GM23338 (cell line): ENCODE measurements around the gene LPP.

Experiments used
- EZH2 ChIP-seq: fragments of 200-600 bp; sonication (generic); IDR thresholded peaks from one replicate; pipeline ENCODE4 v1.8.0; 2017; ENCODE audit warnings: antibody characterized with exemption, mild to moderate bottlenecking, low read depth; ENCODE audit not compliant: unreplicated experiment
- EZH2phosphoT487 ChIP-seq: fragments of 200-600 bp; sonication (generic); IDR thresholded peaks from one replicate; pipeline ENCODE4 v1.8.1; 2018; ENCODE audit warnings: antibody characterized with exemption; ENCODE audit not compliant: unreplicated experiment
- JUNB ChIP-seq: IDR thresholded peaks from one replicate; pipeline ENCODE4 v1.6.1; 2016; ENCODE audit warnings: antibody characterized with exemption; ENCODE audit not compliant: unreplicated experiment
- NANOG ChIP-seq: IDR thresholded peaks from 2 replicates; pipeline ENCODE4 v1.6.1; 2016; ENCODE audit warnings: antibody characterized with exemption, borderline replicate concordance
- POLR2AphosphoS5 ChIP-seq: IDR thresholded peaks from 2 replicates; pipeline ENCODE4 v1.6.1; 2016; ENCODE audit warnings: antibody characterized with exemption, low read depth
- REST ChIP-seq: IDR thresholded peaks from one replicate; pipeline ENCODE4 v1.6.1; 2018; ENCODE audit warnings: antibody characterized with exemption; ENCODE audit not compliant: unreplicated experiment
- STAT1 ChIP-seq: IDR thresholded peaks from one replicate; pipeline ENCODE4 v1.6.1; 2016; ENCODE audit warnings: antibody characterized with exemption; ENCODE audit not compliant: unreplicated experiment
- TF ChIP-seq, protein P1 (sequence below), 2 experiments: fragments of 200-600 bp in 1 of 2; sonication (generic) in 1 of 2; conservative IDR thresholded peaks; 2 replicates each; pipeline versions ENCODE4 v1.5.1 to v1.6.1; 2016 to 2017; ENCODE audit warnings: antibody characterized with exemption in 2 of 2, low read depth in 2 of 2, mild to moderate bottlenecking in 2 of 2, moderate library complexity in 1 of 2

GRCh38 chr3:188214442-188214841, 60.5 kb downstream of the LPP start:
- TF ChIP-seq, protein P1, sequence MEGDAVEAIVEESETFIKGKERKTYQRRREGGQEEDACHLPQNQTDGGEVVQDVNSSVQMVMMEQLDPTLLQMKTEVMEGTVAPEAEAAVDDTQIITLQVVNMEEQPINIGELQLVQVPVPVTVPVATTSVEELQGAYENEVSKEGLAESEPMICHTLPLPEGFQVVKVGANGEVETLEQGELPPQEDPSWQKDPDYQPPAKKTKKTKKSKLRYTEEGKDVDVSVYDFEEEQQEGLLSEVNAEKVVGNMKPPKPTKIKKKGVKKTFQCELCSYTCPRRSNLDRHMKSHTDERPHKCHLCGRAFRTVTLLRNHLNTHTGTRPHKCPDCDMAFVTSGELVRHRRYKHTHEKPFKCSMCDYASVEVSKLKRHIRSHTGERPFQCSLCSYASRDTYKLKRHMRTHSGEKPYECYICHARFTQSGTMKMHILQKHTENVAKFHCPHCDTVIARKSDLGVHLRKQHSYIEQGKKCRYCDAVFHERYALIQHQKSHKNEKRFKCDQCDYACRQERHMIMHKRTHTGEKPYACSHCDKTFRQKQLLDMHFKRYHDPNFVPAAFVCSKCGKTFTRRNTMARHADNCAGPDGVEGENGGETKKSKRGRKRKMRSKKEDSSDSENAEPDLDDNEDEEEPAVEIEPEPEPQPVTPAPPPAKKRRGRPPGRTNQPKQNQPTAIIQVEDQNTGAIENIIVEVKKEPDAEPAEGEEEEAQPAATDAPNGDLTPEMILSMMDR (conservative IDR thresholded peaks at IDR 0.05; ENCODE audit: low read depth in 2 of 2): no peak
- TF ChIP-seq JUNB (no peak), REST (no peak), POLR2AphosphoS5 (no peak), NANOG (no peak), EZH2 (no peak), STAT1 (no peak), EZH2phosphoT487 (no peak)
